HG03139 (cell line): ENCODE data around the gene CABCOCO1.

Experiments used
- ATAC-seq: cut with Tn5 transposase; IDR thresholded peaks from one replicate; pipeline ENCODE4 v1.9.1; 2021; ENCODE audit not compliant: unreplicated experiment

Gene CABCOCO1, protein sequence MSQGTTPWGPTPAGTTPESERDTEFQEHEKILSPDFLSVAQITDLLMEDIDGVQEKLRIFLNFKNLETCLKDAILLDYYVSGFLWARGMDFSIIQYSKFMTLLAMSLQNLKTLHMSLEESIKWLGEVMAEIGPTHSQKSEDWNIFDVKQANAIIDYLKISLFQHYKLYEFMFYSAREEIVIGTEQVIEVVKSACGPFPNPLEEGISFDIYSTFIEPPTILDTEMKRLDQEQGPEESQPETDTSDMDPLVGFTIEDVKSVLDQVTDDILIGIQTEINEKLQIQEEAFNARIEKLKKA

DNA sequence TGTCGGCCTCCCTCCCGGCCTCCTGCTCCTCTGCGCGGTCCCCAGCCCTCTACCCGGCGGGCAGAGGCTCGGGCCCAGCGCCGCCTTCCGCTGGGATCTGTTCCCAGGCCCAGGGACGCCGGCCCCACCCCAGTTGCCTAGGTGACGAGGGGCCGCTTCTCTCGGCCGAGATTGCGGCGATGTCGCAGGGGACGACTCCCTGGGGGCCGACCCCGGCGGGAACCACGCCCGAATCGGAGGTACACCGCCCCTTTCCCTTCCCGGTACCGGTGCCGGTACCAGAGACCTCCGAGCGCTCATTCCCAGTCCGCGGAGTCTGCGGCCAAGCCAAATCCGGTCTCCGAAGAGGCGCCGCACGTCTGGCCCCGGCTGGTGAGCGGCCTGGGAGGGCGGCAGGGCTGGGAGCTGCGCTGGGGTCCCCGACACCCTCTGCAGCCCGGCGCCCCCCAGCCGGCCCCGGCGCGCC, at the start of gene CABCOCO1:
CABCOCO1 (plus strand) TSS at position 136 of the 466 bp plus-strand sequence; CDS start at position 180, 44 bp downstream.
- ATAC-seq = no peak

DNA sequence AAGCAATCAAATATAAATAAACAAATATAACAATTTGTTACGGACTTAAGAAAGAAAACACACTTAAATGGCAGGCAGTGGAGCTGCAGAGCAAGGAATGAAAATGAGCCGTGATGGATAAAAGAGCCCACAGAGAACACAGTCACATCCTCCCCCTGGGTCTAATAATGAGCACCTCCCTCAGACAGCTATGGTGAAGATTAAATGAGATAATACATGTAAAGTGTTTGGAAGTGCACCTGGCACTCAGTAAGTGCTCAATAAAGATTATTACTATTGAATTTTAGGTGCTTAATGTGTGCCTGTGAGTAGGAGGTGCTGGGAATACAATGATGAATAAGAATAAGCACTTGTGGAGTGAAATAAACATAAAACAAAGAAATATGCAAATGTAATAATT, 49.1 kb upstream of the CABCOCO1 start:
- no peak for ATAC-seq

DNA sequence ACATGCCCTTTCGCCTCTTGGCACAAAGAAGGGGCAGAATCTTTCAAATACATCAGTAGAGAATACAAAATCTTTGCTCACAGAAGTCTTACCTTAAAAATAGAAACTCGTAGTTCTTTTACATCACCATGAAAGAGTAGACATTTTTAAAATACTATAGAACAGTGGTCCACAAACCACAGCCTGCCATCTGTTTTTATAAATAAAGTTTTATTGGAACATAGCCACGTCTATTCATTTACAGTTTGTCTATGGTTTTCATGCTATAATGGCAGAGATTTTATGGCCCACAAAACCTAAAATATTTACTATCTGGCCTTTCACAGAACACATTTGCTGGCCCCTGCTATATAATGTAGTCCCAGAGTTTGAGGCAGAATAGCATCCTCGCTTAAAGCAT, 46.1 kb upstream of the CABCOCO1 start:
- ATAC-seq = no peak

DNA sequence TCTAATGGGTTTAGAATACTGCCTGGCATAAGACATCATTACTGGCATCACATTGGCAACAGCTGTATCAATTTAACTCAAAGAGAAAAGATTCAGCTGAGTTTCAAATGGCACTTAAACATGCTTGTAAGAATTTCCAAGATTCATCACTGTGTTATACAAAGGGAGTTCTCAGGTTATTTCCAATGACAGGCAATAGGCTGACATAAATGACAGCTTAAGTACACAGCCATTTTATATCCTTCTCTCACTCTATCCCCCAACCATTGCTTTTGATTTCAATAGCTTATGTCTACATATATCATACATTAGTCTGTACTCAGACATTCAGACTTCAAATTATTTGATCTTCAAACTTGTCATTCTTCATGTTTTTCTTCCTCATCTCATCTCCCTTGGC, 45.5 kb upstream of the CABCOCO1 start:
- ATAC-seq = no peak

DNA sequence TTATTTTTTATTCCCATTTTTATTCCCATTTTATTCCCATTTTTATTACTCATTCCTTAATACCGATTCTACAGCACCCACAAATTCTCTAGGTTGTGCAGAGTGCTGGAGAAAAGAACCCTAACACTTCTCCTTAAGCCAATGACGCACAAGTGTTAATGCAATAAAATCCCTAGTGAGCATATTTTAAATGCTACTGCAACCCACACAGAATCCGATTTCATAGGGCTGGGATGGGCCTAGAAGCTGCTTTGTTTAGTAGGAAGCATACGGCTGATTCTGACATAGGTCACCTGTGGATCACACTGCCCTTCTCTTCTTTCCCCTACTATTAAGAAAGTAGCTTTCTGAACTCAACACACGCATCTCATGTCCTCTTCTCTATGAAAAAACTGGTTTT, 45.1 kb upstream of the CABCOCO1 start:
- ATAC-seq = no peak

DNA sequence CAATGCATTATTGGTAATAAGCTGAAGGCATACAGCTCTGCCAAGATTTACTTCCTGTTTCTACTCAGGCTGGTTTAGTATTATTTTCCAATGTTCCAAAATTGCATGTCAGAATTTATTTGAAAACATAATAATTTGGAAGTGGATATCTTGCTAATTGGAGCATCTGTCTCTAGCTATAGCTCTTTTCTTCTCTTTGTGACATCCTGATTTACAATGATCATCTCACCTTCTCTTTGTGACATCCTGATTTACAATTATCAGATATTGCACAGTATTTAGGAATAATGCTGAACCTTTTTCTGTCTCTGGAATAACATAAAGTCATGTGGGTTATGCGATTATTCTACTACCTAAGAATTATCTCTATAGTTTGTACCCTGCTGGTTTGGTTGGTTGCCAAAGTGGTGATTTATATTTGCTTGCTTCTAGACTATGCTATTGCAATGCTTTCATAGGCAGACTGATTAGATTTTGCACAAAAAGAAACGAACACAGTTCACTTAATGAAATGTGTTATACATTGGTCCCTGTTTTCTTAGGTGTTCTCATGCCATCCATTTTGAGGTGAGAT, 44.3 kb upstream of the CABCOCO1 start:
- ATAC-seq = no peak

DNA sequence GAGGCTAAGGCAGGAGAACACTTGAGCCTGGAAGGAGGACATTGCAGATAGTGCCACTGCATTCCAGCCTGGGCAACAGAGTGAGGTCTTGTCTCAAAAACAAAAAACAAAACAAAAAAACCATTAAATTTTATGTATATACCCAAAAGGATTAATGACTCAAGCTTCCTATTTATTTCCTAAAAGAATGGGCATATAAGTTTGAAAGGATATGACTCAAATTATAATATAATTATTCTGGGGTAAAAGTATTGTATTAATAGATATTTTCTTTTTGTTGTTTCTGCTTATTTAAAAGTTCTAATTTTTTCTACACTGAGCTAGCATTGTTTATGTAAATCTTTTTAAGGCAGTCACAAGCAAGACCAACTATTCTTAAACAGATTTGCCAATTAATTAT, 42.2 kb upstream of the CABCOCO1 start:
- no peak for ATAC-seq

DNA sequence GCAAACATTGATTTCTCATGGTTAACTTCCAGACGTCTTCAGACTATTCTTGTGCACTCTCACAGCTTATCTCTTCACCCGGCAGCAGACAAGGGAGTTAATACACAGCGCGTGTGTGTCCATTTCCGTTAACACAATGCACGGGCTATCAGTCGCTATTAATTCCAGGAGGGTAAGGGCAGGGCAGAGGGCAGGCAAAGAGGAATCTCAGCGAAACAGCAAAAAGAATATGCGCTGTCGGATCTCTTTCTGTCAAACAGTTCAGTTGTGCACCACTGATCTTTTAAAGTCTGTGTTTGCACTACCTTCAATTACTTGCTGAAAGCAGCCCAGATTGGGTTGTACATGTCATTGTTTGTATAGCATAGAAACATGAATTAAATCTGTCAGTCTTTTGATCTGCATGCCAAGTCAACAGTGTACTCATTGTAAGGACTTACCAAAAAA, 41.1 kb upstream of the CABCOCO1 start:
- no peak for ATAC-seq

DNA sequence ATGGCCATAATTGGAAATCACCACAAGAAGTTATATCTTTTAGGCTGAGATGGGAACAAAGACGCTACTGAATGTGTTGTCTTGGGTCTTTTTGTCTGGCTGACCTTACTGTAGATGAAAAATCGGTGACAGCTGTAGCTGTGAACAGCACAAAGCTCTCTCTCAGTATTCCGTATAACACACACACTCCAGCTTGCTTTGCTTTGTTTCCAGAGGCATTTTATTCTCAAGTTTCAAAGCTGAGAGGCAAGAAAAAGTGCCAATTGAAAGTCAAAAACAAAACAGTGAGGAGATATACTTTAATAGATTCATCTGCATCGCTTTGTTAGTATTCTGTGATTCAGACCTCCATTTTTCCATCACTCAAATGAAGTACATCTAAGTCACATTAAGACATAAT, 39.6 kb upstream of the CABCOCO1 start:
- no peak for ATAC-seq

DNA sequence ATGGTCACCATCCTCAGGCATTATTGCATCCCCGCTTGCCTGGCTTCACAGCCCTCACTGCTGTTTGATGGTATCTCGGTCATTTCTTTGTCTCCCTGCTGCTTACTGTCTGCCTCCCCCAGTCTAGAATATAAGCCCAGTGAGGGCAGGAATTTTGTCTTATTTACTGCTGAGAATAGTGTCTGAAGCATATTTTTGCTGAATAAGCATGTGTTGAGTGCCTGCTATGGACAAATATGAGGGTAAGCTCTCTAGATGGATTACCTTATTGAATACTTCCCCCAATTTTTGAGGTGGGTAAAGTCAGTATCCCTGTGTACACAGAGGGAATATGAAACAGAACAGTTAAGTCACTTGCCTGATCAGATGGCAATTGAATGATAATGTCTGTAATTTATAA, 36.5 kb upstream of the CABCOCO1 start:
- ATAC-seq = no peak

DNA sequence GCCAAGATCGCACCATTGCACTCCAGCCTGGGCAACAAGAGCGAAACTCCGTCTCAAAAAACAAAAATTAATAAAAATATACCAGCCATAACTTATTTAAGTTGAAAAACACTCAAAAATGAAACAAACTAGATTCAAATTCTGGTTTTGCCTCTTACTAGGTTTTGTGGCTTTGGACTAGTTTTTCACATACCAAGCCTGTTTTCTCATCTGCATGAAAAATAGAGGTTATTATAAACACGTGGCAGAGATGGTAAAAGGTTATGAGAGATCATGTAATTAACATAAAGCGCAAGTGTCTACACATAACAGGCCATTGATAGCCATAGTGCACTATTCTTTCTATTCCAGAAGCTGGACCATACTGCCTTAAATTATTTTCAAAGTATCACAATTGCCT, 35.5 kb upstream of the CABCOCO1 start:
- no peak for ATAC-seq

DNA sequence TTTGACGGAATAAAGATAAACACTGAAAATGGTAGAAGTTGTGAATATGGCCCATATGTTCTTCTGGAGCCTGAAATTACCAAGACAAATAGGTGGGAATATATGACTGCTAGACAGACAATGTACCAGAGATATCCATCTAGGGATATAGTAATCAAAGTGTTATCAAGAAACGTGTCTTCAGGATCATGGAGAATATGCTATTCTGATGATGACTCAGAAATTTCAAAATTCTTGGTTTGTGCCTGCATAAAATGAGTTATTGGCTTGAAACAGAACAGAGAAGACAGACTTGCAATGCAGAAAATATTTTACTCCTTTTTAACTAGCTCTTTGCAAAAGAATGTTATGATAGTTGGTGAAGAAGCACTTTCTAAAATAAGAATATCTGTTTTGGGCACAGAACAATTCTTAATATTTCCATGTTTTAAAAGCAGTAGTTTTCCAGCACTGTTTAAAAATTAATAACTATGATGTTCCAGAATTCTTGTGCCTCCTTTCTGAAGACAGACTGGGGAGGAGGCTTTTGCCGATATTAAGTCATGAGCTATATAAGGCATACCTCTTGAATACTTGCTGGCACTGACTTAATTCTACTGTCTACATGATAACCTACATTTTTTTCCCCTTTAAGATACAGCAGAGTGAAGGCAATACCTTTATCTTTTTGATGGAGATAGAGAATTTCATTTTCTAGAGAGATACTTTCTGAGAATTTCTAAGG, 34.4 kb upstream of the CABCOCO1 start:
- no peak for ATAC-seq

DNA sequence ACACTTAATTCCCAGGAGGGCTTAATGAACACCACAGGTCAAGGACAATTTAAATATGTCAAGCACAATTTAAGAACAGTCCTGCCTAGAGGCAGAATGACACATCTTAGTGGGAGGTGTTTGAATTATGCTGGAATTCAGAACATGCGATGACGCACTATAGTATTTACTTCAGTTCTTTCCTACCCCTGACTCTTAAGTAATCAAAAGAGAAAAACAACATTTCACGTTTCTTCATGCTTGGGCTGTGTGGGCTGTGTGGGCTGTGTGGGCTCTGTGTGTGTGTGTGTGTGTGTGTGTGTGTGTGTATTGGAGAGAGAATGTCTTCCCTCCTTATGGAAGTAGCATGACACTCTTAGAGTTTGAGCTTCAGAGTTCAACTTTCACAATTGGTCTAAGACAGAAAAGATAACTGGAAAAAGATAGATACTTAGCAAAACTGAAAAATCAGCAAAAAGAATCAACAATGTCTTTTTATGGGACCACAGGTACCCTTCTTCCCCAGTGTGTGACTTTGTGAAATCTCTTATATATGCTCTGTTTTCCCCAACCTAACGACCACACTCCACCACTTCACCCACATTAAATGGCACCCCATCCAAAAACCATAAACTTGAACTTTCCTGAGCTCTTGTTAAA, 33.7 kb upstream of the CABCOCO1 start:
- no peak for ATAC-seq

DNA sequence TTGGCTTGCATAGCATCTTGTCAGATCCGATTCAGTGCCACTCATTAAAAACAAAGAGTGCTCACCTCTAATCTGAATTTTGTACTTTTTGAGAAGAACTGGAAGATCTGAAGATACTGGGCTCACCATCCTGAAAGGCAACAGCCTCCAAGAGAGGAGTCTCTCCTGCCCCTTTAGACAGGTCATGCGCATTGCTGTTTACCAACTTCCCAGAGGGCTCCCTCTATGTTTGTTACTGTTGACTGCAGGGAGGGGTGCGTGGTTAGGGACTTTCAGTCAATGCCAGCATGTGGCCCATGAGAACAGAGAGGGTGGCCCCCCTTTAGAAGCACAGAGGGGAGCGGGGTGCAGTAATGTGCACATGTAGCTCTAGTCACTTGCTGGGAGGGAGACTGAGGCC, 33.2 kb upstream of the CABCOCO1 start:
- ATAC-seq = no peak

DNA sequence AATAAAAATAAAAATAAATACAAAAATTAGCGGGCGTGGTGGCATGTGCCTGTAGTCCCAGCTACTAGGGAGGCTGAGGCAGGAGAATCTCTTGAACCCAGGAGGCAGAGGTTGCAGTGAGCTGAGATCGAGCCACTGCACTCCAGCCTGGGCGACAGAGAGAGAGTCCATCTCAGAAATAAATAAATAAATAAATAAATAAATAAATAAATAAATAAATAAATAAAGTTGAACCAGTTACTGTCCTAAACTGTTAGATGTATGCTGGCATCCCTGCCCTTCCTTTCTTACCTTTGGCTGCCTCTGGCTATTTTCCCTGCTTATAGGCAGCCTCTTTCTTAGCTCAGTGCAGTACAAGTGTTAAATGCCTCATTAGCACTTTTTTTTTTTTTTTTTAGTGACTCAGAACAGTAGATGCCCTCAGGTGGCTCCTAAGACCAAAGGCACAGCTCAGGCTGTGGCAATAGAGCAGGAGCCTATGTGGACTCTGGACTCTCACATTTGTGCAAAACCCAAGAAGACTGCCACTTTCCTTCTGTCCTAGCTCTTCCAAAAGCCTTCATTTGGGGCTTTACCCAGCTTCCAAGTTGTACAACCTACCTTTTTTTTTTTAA, 30.6 kb upstream of the CABCOCO1 start:
- no peak for ATAC-seq

DNA sequence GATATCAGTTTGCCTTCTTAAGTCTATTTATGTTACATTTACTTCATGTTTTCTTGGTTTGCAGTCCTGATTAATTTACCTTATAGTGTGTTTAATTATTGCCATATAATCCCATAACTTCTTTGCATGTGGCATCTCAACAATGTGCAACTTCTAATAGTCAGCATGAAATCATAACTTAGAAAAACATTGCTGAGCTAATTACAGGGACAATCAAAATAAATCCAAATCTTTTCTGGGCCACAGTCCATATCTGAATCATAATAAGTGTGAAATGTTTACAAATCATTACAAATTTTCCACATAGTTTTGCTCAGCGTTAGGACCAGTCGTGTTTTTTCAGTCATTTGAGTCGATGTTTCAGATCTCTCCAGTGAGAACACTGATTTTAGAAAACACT, 29.1 kb upstream of the CABCOCO1 start:
- no peak for ATAC-seq

DNA sequence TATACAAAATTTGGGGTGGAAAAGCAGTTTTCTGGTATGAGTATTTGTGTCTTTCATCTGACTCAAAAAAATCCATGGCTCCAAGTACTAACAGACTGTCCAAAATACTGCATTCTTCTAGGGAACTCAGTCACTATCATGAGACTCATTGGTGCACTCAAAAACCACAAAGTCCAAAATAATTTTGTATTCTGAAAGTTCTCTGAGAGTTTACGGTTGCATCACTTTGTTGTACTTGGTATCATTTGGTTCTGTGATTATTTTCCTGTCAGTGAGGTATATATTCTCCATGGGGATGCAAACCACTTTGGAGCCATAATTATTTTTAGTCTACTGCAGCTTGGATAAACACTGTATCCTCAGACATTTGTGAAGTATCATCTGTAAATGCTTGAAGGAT, 28.0 kb upstream of the CABCOCO1 start:
- ATAC-seq = no peak

DNA sequence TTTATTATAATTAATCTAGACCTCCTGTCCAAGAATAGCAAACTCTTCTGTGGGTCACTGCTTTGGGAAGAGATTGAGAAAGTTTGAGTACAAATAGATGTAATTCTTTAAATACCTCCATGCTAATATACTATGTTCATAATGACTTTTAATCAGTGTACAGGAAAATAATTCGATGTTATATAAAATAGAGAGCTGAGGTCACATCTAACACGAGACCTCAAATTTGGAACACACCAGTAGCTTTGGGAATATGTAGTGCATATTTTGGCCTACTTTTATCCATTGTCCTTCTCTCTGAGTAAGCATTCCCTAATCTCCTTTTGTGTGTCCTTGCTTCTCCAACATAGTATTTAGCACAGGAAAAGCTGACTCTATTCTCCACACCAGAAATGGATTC, 27.3 kb upstream of the CABCOCO1 start:
- no peak for ATAC-seq

DNA sequence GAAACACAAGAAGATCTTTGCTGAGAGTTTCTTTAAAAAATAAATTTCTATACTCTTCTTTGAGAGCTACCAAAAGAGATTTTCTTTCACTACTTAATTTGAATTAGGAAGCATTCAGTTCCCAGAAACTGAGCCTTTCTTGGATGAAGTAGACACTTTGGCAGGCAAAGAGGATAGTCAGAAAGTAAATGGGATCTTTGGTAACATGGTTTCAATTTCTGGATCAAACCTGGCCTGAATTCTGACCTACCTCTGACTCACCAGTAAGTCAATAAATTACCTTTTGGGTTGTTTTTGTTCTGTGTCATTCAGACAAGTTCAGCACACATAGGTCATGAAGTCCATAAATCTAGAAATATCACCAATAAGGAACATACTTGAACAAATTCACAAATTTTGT, 26.8 kb upstream of the CABCOCO1 start:
- ATAC-seq = no peak

DNA sequence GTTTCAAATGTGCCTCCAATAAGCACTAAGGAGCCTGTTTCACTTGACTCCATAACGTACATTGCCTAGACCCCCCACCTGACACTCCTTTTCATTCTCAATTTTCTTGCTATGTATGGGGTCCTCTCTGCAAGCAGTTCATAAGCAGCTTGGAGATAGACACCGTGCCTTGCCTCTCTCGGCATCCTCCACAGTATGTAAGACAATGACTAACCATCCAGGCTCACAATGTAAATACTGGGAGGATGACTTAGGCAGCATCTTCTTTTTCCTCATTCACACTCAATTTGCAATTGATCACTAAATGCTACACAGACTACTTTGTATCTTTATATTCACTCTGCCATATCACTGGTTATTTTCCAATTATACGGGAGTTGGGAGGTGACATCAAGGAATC, 22.8 kb upstream of the CABCOCO1 start:
- no peak for ATAC-seq

DNA sequence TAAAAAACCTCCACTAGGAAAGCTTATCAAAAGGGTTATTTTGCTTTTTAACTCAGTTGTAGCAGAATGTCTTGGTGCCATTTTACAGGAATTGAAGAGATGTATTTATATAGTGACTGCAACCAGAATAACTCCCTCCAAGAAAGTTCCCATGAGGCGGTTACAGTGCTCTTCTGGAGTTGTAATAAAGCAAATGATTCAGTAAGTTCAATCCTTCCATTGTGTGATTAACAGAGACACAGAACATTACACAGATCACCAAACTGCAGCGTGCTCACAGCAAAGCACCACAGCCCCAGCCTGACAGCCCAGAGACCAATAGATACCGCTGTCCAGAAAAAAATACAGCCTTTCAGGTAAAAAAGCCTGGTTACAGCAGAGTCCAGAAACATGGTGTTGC, 21.9 kb upstream of the CABCOCO1 start:
- ATAC-seq = no peak
